Hepatocyte (in vitro differentiated cells): ENCODE data around the gene LAMP2.

Experiments used
- EZH2 ChIP-seq: fragments of 200-600 bp; sonication (generic); IDR thresholded peaks from 2 replicates; pipeline ENCODE4 v1.6.1; 2016; ENCODE audit warnings: antibody characterized with exemption, mild to moderate bottlenecking, borderline replicate concordance
- EZH2phosphoT487 ChIP-seq: fragments of 200-600 bp; sonication (generic); IDR thresholded peaks from one replicate; pipeline ENCODE4 v1.6.1; 2018; ENCODE audit warnings: antibody characterized with exemption, mild to moderate bottlenecking, low read depth, moderate library complexity; ENCODE audit not compliant: unreplicated experiment, severe bottlenecking
- TF ChIP-seq, protein P1 (sequence below): fragments of 200-600 bp; sonication (generic); IDR thresholded peaks from 2 replicates; pipeline ENCODE4 v1.5.1; 2016; ENCODE audit warnings: antibody characterized with exemption, mild to moderate bottlenecking; ENCODE audit not compliant: poor library complexity

DNA sequence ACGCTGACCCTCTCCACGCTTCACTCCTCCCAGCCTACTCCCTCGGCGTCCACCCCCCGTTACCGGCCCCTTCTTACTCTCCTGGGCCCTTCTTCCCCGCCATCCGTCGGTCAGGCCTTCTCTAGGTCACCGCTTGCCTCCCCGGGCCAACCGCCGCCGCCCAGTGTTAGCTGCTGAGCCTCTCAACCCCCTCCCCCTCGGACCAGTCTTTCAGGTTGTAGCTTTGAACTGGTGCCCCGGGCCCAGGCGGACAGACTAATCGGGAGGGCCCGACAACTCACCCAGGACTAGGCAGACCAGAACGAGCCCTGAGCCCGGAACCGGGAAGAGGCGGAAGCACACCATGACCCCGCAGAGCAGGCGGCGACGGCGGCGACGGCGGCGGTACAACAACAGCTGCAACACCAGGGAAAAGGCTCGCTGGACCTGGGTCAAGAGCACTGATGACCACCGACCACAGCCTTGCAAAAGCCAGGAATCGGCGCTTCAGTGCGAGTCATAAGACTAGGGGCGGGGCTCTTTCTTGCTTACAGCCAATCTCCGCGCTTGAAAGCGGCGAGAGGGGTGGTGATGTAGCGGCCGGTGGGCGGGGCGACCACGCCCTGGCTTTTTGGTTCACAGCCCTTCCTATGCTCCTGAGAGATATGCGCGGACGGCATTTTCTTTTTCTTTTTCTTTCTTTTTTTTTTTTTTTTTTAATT, at the start of gene LAMP2:
- TF ChIP-seq, protein P1, sequence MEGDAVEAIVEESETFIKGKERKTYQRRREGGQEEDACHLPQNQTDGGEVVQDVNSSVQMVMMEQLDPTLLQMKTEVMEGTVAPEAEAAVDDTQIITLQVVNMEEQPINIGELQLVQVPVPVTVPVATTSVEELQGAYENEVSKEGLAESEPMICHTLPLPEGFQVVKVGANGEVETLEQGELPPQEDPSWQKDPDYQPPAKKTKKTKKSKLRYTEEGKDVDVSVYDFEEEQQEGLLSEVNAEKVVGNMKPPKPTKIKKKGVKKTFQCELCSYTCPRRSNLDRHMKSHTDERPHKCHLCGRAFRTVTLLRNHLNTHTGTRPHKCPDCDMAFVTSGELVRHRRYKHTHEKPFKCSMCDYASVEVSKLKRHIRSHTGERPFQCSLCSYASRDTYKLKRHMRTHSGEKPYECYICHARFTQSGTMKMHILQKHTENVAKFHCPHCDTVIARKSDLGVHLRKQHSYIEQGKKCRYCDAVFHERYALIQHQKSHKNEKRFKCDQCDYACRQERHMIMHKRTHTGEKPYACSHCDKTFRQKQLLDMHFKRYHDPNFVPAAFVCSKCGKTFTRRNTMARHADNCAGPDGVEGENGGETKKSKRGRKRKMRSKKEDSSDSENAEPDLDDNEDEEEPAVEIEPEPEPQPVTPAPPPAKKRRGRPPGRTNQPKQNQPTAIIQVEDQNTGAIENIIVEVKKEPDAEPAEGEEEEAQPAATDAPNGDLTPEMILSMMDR = no peak
- TF ChIP-seq EZH2phosphoT487 (no peak), EZH2 (no peak)
